GM12875 (cell line): Measurements from ENCODE around the gene CDK15.

Experiments
- H3K4me3 ChIP-seq: one replicate; pipeline ENCODE4 v1.5.1; 2011; ENCODE audit warnings: low read depth, low read length, control low read depth
- TF ChIP-seq, protein P1 (sequence below): IDR thresholded peaks from 2 replicates; pipeline ENCODE4 v1.5.1; 2011; ENCODE audit warnings: low read depth, mild to moderate bottlenecking, control low read depth, inconsistent platforms, low read length, moderate library complexity, borderline replicate concordance; ENCODE audit not compliant: insufficient read depth

The CDK15 gene

DNA sequence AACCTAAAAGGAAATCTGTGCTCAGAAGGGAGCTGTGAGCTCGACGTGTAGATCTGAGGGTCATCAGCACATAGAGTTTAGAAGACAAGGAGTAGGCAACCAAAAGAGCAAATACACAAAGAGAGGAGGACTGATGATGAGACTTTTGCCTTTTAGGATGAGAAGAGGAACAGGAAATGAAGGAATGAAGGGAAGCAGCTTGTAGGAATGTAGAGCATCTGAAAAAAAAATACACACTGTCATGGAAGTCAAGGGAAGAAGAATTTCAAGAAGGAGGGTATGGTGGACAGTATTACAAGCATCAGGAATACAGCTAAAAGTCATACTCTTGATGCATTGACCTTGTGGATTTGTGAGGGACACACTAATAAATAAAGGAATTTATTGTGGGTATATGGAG lies 21.9 kb downstream of the CDK15 start:
- TF ChIP-seq, protein P1, sequence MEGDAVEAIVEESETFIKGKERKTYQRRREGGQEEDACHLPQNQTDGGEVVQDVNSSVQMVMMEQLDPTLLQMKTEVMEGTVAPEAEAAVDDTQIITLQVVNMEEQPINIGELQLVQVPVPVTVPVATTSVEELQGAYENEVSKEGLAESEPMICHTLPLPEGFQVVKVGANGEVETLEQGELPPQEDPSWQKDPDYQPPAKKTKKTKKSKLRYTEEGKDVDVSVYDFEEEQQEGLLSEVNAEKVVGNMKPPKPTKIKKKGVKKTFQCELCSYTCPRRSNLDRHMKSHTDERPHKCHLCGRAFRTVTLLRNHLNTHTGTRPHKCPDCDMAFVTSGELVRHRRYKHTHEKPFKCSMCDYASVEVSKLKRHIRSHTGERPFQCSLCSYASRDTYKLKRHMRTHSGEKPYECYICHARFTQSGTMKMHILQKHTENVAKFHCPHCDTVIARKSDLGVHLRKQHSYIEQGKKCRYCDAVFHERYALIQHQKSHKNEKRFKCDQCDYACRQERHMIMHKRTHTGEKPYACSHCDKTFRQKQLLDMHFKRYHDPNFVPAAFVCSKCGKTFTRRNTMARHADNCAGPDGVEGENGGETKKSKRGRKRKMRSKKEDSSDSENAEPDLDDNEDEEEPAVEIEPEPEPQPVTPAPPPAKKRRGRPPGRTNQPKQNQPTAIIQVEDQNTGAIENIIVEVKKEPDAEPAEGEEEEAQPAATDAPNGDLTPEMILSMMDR: no peak
- H3K4me3 ChIP-seq: no peak overlapping the region

DNA sequence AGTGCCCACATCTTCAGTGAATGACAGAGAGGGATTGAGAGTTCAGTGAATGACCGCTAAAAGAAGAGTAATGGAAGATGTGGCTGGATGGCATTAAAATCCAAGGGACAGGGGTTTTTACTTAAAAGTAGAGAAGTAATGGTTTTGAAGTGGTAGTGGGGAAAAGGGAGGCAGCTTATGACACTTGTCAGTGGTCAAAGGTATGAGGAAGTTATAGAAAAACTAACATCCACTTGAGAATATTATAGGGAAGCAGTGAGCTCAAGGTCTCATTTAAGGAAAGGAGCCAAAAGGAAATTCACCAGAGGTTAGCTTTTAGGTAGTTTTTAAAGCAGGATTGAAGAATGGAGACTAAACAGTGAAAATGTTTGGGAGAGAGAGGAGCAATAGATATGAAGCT lies 24.3 kb downstream of the CDK15 start:
- TF ChIP-seq, protein P1: no peak
- H3K4me3 ChIP-seq: no peak overlapping the region

DNA sequence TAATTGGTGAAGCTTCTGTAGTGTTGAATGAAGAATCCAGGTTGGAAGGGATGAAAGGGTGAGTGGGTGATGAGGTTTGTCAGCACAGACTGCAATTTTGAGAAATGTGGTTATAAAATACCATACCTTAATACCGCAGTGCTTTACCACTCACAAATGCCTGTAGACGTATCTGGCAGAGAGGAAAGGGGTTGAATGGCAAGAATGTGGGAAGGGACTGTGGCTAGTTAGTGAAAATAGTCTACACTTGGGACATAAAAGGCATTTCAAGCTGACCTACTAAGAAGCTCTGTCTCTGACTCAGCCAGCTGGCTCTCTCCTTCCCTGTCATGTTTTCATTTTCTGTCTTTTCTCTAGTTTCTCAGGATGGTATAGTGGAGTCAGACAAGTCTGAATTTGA lies 25.1 kb downstream of the CDK15 start:
- no peak overlapping the region for H3K4me3 ChIP-seq
- TF ChIP-seq, protein P1: no peak

DNA sequence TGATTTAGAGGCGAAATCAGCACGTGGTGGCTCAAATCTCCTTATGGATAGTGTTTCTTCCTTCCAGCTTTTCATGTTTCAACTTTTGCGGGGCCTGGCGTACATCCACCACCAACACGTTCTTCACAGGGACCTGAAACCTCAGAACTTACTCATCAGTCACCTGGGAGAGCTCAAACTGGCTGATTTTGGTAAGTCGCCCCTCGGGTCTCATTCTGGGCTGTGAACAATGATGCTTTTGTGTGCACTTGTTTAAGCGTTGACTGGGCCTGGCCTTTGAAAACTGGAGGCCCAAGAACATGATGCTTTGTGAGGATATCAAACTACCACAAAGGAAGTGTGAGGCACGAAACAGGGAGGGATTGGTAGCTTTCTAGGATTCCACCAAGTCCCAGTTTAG lies 27.4 kb downstream of the CDK15 start:
- no peak overlapping the region for H3K4me3 ChIP-seq
- TF ChIP-seq, protein P1: no peak

DNA sequence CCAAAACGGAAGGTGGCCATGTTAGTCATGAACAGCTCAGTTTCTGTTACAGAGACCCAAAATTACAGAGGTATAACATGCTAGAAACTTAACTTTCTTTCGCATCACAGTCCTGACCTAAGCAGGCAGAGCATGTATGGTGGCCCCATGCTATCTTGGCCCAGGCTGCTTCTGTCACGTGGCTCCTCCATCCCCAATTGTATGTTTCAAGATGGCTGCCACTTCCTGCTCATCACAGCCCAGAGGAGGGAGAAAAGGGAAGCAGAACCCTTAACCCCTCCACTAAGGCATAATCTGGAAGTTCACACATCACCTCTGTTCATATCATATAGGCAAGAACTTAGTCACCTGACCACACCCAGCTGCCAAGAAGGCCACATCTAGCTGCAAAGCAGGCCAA lies 28.7 kb downstream of the CDK15 start:
- TF ChIP-seq, protein P1: no peak

DNA sequence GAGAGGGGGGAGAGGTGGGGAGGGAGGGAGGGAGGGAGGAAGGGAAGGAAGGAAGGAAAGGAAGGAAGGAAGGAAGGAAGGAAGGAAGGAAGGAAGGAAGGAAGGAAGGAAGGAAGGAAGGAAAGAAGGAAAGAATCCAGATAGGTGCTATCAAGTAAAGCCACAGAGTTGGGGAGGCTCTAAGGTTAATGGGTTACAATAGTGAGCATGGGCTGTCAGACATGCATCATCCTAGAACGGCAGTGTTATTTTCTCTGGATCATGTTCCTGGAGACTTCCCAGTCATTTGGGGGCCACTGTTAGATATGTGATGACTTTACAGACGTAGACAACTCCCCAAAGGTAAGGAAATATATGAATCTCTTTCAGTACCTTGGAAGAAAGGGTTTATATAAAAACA lies 31.1 kb downstream of the CDK15 start:
- no peak overlapping the region for H3K4me3 ChIP-seq
- TF ChIP-seq, protein P1: no peak

More for the DNA sequence above, 28.7 kb downstream of the CDK15 start:
- H3K4me3 ChIP-seq: no peak overlapping the region

DNA sequence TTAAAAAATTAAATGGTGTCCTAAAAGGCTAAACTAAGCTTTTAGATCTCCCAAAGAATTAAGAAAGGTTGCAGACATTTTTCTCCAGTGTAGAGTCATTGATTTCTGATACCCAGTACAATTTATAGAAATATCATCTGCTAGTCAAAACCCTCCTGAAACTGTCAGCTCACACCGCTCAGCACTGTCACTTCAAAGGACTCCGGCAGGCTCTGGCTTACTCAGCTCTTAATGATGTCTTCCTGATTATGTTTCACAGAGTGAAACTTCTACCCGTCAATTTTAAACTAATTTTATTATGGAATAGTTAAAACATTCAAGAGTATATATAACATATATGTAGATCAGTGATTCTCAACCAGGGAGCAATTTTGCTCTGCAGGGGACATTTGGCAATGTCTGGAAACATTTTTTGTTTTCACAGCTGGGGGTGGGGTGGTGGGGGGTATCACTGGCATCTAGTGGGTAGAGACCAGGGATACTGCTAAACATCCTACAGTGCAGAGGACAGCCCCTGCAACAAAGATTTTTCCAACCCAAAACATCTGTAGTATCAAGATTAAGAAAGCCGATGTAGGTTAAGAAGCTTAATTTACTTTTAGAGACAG lies 31.6 kb downstream of the CDK15 start:
- no peak overlapping the region for H3K4me3 ChIP-seq
- TF ChIP-seq, protein P1: no peak
